GM23338 (cell line): ENCODE results near the gene FIP1L1. TPM values are rescaled to one million over a fixed set of nuclear protein-coding genes. Genes with fewer than 3 reads are reported as not detected.

ENCODE experiments used
- ATAC-seq: fragments of 200-7000 bp; cut with Tn5 transposase; 3 replicates; pipeline ENCODE4 v1.9.1; 2020
- DNase-seq: peaks from one replicate; pipeline ENCODE4 v3.0.0-alpha.2; 2015; ENCODE audit warnings: low spot score
- H2AFZ ChIP-seq: fragments of 200-600 bp; sonication (generic); 2 replicates; pipeline ENCODE4 v1.8.0; 2016; ENCODE audit warnings: antibody characterized with exemption, mild to moderate bottlenecking, moderate library complexity
- H3F3A ChIP-seq: fragments of 200-600 bp; sonication (generic); replicated peaks from 2 replicates; pipeline ENCODE4 v1.8.0; 2017; ENCODE audit warnings: antibody characterized with exemption, mixed run types, low read depth
- H3K27ac ChIP-seq: fragments of 200-600 bp; sonication (generic); 2 replicates; pipeline ENCODE4 v1.6.1; 2016; ENCODE audit warnings: low read depth
- H3K27me3 ChIP-seq: fragments of 200-600 bp; sonication (generic); 2 replicates; pipeline ENCODE4 v1.8.0; 2016; ENCODE audit warnings: mild to moderate bottlenecking, mixed run types, moderate library complexity; ENCODE audit not compliant: insufficient read depth
- H3K36me3 ChIP-seq: fragments of 200-600 bp; sonication (generic); 2 replicates; pipeline ENCODE4 v1.8.0; 2016; ENCODE audit warnings: mild to moderate bottlenecking; ENCODE audit not compliant: insufficient read depth
- H3K4me1 ChIP-seq: fragments of 200-600 bp; sonication (generic); 2 replicates; pipeline ENCODE4 v1.8.0; 2016; ENCODE audit warnings: mild to moderate bottlenecking, moderate library complexity; ENCODE audit not compliant: insufficient read depth
- H3K4me2 ChIP-seq: fragments of 200-600 bp; sonication (generic); 2 replicates; pipeline ENCODE4 v1.7.1; 2017; ENCODE audit warnings: mixed run types
- H3K4me3 ChIP-seq: fragments of 200-600 bp; sonication (generic); 2 replicates; pipeline ENCODE4 v1.6.1; 2016; ENCODE audit warnings: mixed run types
- H3K79me2 ChIP-seq: fragments of 200-600 bp; sonication (generic); replicated peaks from 2 replicates; pipeline ENCODE4 v1.8.0; 2017; ENCODE audit warnings: mild to moderate bottlenecking; ENCODE audit not compliant: insufficient read depth
- H3K9me2 ChIP-seq: fragments of 200-600 bp; sonication (generic); 2 replicates; pipeline ENCODE4 v1.8.0; 2017; ENCODE audit not compliant: insufficient read depth
- H4K20me1 ChIP-seq: fragments of 200-600 bp; sonication (generic); replicated peaks from 2 replicates; pipeline ENCODE4 v1.8.0; 2017; ENCODE audit warnings: mild to moderate bottlenecking; ENCODE audit not compliant: insufficient read depth
- H3K27ac Mint-ChIP-seq: 2 replicates; pipeline ENCODE4 v1.8.0; 2020; ENCODE audit warnings: inconsistent platforms, mild to moderate bottlenecking, moderate library complexity, mixed read lengths
- H3K27me3 Mint-ChIP-seq: 3 replicates; pipeline ENCODE4 v1.8.0; 2022; ENCODE audit warnings: low read depth, mild to moderate bottlenecking, moderate library complexity, mixed read lengths, inconsistent platforms; ENCODE audit not compliant: insufficient read depth, poor library complexity
- H3K36me3 Mint-ChIP-seq: 3 replicates; pipeline ENCODE4 v1.8.0; 2021; ENCODE audit warnings: low read depth, mild to moderate bottlenecking, inconsistent platforms, moderate library complexity, mixed read lengths
- H3K4me1 Mint-ChIP-seq: 3 replicates; pipeline ENCODE4 v1.8.0; 2020; ENCODE audit warnings: mild to moderate bottlenecking, inconsistent platforms, mixed read lengths
- H3K4me3 Mint-ChIP-seq: 3 replicates; pipeline ENCODE4 v1.8.0; 2021; ENCODE audit warnings: moderate library complexity, mild to moderate bottlenecking, inconsistent platforms, mixed read lengths
- H3K9me3 Mint-ChIP-seq: 3 replicates; pipeline ENCODE4 v1.8.0; 2020; ENCODE audit warnings: moderate library complexity, mild to moderate bottlenecking, inconsistent platforms, mixed read lengths
- CREB1 ChIP-seq: fragments of 250-450 bp; sonication (Bioruptor Pico); IDR thresholded peaks from 2 replicates; pipeline ENCODE4 v1.5.0; 2020; ENCODE audit warnings: low read depth, mild to moderate bottlenecking, moderate library complexity
- CTCF ChIP-seq, 2 experiments: fragments of 200-600 bp in 1 of 2; sonication (generic) in 1 of 2; conservative IDR thresholded peaks; 2 replicates each; pipeline versions ENCODE4 v1.5.1 to v1.6.1; 2016 to 2017; ENCODE audit warnings: antibody characterized with exemption in 2 of 2, low read depth in 2 of 2, mild to moderate bottlenecking in 2 of 2, moderate library complexity in 1 of 2
- ETS1 ChIP-seq: IDR thresholded peaks from 2 replicates; pipeline ENCODE4 v1.6.1; 2016; ENCODE audit warnings: antibody characterized with exemption
- EZH2 ChIP-seq: fragments of 200-600 bp; sonication (generic); IDR thresholded peaks from one replicate; pipeline ENCODE4 v1.8.0; 2017; ENCODE audit warnings: antibody characterized with exemption, mild to moderate bottlenecking, low read depth; ENCODE audit not compliant: unreplicated experiment
- EZH2phosphoT487 ChIP-seq: fragments of 200-600 bp; sonication (generic); IDR thresholded peaks from one replicate; pipeline ENCODE4 v1.8.1; 2018; ENCODE audit warnings: antibody characterized with exemption; ENCODE audit not compliant: unreplicated experiment
- JUNB ChIP-seq: IDR thresholded peaks from one replicate; pipeline ENCODE4 v1.6.1; 2016; ENCODE audit warnings: antibody characterized with exemption; ENCODE audit not compliant: unreplicated experiment
- NANOG ChIP-seq: IDR thresholded peaks from 2 replicates; pipeline ENCODE4 v1.6.1; 2016; ENCODE audit warnings: antibody characterized with exemption, borderline replicate concordance
- POLR2AphosphoS5 ChIP-seq: IDR thresholded peaks from 2 replicates; pipeline ENCODE4 v1.6.1; 2016; ENCODE audit warnings: antibody characterized with exemption, low read depth
- REST ChIP-seq: IDR thresholded peaks from one replicate; pipeline ENCODE4 v1.6.1; 2018; ENCODE audit warnings: antibody characterized with exemption; ENCODE audit not compliant: unreplicated experiment
- STAT1 ChIP-seq: IDR thresholded peaks from one replicate; pipeline ENCODE4 v1.6.1; 2016; ENCODE audit warnings: antibody characterized with exemption; ENCODE audit not compliant: unreplicated experiment
- ZNF114 ChIP-seq: fragments of 250-450 bp; sonication (Bioruptor Pico); IDR thresholded peaks from 2 replicates; pipeline ENCODE4 v1.5.0; 2020; ENCODE audit warnings: mild to moderate bottlenecking, moderate library complexity
- ZNF331 ChIP-seq: fragments of 250-450 bp; sonication (Bioruptor Pico); IDR thresholded peaks from 2 replicates; pipeline ENCODE4 v1.5.0; 2020; ENCODE audit warnings: low read depth, mild to moderate bottlenecking, moderate library complexity
- ZNF462 ChIP-seq: fragments of 250-450 bp; sonication (Bioruptor Pico); IDR thresholded peaks from 2 replicates; pipeline ENCODE4 v1.5.0; 2020; ENCODE audit warnings: mild to moderate bottlenecking, moderate library complexity
- polyA plus RNA-seq: library from polyadenylated mRNA; unstranded; fragments of >200 nt; fragmentation: Nextera tagmentation; extraction: Ambion mirVana; gene quantifications from 2 replicates; pipeline ENCODE4 v1.2.1, GENCODE V29; 2016
- total RNA-seq: library from RNA; depleted of rRNA; stranded (reverse); fragments of >200 nt; shearing (Covaris generic); gene quantifications from 2 replicates; pipeline ENCODE4 v1.2.3, GENCODE V29; 2014

Gene FIP1L1
- total and polyA plus RNA-seq, 2 experiments from 2014 or later = 43.3 to 54.0 TPM

GRCh38 chr4:53463340-53463739, 85.9 kb downstream of the FIP1L1 start:
- H3K4me1 Mint-ChIP-seq = no peaks in the 10 kb centered on the region
- H3K36me3 Mint-ChIP-seq = peaks cover 63% of the 10 kb centered on the region
- DNase-seq (no peak), ATAC-seq (no peak)
- Histone ChIP-seq H3F3A (no peaks in the 10 kb centered on the region), H3K4me2 (no peak overlapping the region), H3K4me3 (no peak overlapping the region), H3K27me3 (no peaks in the 10 kb centered on the region), H3K79me2 (no peaks in the 10 kb centered on the region), H3K4me1 (no peaks in the 10 kb centered on the region), H3K27ac (no peak overlapping the region), H2AFZ (no peak overlapping the region), H4K20me1 (no peaks in the 10 kb centered on the region), H3K9me2 (no peaks in the 10 kb centered on the region), H3K36me3 (peaks cover 8% of the 10 kb centered on the region)
- peaks cover 5% of the 10 kb centered on the region for H3K27me3 Mint-ChIP-seq
- H3K4me3 Mint-ChIP-seq = no peak overlapping the region
- peaks cover 27% of the 10 kb centered on the region for H3K9me3 Mint-ChIP-seq
- no peak overlapping the region for H3K27ac Mint-ChIP-seq
- no peak for TF ChIP-seq EZH2
- TF ChIP-seq ZNF331 = no peak
- no peak for TF ChIP-seq ZNF114
- no peak for TF ChIP-seq ZNF462 (CRISPR knock-in tag)
- TF ChIP-seq STAT1 = no peak
- no peak for TF ChIP-seq CTCF (conservative IDR thresholded peaks at IDR 0.05; ENCODE audit: low read depth in 2 of 2)
- no peak for TF ChIP-seq POLR2AphosphoS5
- no peak for TF ChIP-seq JUNB
- no peak for TF ChIP-seq REST
- TF ChIP-seq NANOG = no peak
- no peak for TF ChIP-seq CREB1
- no peak for TF ChIP-seq EZH2phosphoT487
- TF ChIP-seq ETS1 = no peak
